Right renal pelvis (tissue), 4 donors: ENCODE data around the gene SRC. TPM values are rescaled to one million over a fixed set of nuclear protein-coding genes. Genes with fewer than 3 reads are reported as not detected.

ENCODE experiments used
- DNase-seq, 4 donors: peaks; one replicate each; pipeline ENCODE4 v3.0.0-alpha.2; 2013; ENCODE audit warnings: low read depth in 4 of 4, low spot score in 3 of 4, missing footprints in 1 of 4
- polyA plus RNA-seq, 4 donors: library from polyadenylated mRNA; unstranded; fragments of 120-200 nt; gene quantifications; one replicate each; pipeline ENCODE4 v1.2.1, GENCODE V29; 2013; ENCODE audit not compliant: insufficient read length in 4 of 4

Gene SRC
- polyA plus RNA-seq, 4 donors: 51.2 to 67.5 (median 58.2) TPM

- no peak for DNase-seq
Measured at GRCh38 chr20:37406010-37406998, 60.4 kb downstream of the SRC start.

- no peak for DNase-seq
Measured at GRCh38 chr20:37407019-37407566, 61.2 kb downstream of the SRC start.

GRCh38 chr20:37407573-37408002, 61.6 kb downstream of the SRC start:
- no peak for DNase-seq

GRCh38 chr20:37408302-37409193, 62.6 kb downstream of the SRC start:
- DNase-seq: no peak

- no peak for DNase-seq
Measured at GRCh38 chr20:37411408-37412219, 65.7 kb downstream of the SRC start.

- DNase-seq: no peak
Measured at GRCh38 chr20:37413023-37413334, 67.0 kb downstream of the SRC start.

- no peak for DNase-seq
Measured at GRCh38 chr20:37413379-37413778, 67.4 kb downstream of the SRC start.

GRCh38 chr20:37414224-37415035, 68.5 kb downstream of the SRC start:
- no peak for DNase-seq

GRCh38 chr20:37415118-37416085, 69.5 kb downstream of the SRC start:
- no peak for DNase-seq

GRCh38 chr20:37416100-37416847, 70.3 kb downstream of the SRC start:
- DNase-seq: no peak

- DNase-seq: no peak
Measured at GRCh38 chr20:37416848-37417616, 71.1 kb downstream of the SRC start.

GRCh38 chr20:37417617-37418467, 71.9 kb downstream of the SRC start:
- no peak for DNase-seq

- DNase-seq: no peak
Measured at GRCh38 chr20:37418591-37419109, 72.7 kb downstream of the SRC start.

GRCh38 chr20:37419307-37419706, 73.4 kb downstream of the SRC start:
- no peak for DNase-seq

- no peak for DNase-seq
Measured at GRCh38 chr20:37419774-37420542, 74.0 kb downstream of the SRC start.
